Activated CD4-positive, CD25-positive, alpha-beta regulatory T cell (primary cell): Measurements from ENCODE around the gene RAB43.

Experiments used
- DNase-seq, 4 experiments: peaks; one replicate each; lab custom pipeline; 2025; lab: John Stamatoyannopoulos, UW

RAB43 gene

DNA sequence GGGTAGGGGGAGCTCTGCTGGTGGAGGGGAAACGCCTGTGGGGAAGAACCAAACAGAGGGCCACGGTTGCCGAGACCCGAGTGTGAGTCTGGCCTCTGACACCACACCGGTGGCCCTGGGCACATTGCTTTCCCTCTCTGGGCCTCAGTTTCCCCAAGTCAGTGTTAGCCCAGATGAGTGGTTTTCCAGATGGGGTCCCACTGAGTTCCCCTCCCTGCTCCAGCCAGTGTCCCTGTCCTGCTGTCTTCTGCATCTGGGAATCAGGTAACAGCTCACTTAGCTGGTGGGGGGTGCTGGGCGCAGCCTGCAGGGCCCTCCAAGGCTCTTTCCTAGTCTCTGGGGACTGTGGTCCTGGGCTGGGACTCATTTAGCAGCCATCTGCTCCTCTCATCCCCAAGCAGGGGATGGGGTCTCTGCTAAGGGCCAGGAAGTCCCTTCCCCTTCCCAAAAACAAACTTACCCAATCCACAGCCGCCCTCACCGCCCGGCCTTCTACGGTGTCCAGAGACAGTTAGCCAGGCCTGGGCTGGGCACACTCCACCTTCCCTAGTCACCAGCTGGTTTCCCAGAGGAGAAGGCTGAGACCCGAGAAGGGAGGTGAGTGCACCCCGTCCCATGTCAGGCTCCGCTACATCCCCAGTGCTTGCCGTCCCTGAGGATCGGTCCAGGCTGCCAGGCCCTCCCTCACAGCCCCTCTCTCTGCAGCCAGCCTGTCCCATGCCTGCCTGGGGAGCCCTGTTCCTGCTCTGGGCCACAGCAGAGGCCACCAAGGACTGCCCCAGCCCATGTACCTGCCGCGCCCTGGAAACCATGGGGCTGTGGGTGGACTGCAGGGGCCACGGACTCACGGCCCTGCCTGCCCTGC, 60.3 kb downstream of the RAB43 start:
- DNase-seq = no peak

- DNase-seq = no peak
Observed at GRCh38 chr3:129060276-129061022, 61.2 kb downstream of the RAB43 start, which contains the start of gene GP9. TSS of gene GP9 (plus strand) at chr3:129060779. CDS start at chr3:129061740, 961 bp downstream.

DNA sequence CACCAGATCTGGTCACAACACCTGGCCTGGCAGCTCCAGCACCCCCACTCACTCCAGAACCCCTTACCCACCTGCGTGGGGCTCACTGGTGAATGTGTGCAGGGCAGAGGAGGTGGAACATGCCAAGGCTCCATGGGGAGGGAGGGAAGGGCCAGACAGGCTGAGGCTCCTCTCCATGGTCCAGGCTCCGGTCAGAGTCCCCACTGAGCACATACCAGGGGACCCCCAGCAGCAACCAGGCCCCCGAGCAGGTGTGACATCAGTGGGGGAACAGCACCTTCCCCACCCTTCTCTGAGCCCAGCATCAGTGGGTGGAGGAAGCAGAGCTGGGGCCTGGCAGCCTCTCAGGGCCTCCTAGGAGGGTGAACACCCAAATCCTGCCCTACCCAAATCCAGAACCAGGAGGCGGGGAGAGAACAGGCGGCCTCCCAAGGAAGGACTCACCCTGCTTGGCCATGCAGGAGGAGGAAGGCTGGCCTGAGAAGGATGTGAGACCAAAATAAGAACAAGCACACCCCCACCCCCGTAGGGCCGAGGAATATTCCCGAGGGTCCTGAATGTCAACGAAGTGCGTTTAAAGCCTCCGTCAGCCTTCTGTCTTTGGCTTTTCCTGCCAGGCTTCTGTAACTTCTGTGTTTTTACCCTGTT, 62.2 kb downstream of the RAB43 start:
- DNase-seq = no peak

DNA sequence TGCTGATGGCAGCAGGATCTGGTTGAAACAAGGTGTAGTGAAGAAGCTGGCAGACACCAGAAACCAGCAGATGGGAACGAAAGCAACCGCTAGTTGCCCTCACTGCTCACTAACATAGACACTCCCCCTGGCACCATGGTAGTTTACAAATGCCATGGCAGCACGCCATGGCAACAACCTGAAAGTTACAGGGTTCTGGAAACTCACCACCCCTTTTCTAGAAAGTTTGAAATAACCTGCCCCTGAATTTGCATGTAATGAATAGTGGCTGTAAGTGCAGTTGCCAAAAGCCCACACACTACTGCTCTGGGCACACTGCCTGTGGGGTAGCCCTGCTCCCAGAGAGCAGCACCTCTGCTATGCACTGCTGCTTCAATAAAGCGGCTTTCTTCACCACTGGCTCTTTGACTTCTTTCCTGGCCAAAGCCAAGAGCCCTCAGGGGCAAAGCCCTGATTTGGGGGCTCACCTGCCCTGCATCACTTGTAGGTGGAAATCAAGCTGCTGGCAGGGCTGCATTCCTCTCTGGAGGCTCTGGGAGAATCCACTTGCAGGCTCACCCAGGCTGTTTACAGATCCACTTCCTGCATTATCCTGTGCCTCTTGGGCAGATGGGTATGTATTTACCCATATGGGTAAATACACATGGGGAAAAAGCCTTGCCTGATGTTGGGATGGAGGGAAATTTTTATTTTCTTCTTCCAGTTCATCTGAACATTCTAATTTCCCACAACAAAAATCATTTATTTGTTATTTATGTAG, 63.0 kb downstream of the RAB43 start:
- DNase-seq = no peak

DNA sequence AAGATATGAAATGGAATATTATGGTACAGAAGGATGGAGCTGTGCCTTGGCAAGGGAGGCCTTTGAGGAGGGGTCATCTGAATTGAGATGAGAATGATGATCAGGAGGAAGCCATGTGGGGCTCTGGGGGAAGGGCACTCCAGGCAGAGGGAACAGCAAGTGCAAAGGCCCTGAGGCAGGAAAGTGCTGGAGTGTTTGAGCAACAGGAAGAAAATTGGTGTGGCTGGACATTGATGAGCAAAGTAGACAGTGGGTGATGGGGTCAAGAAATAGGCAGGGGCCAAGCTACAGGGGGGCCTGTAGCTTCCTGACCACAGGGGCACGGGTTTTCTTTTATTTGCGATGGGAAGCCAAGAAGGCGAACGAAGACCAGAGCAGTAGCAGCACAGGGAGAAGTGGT, 64.4 kb downstream of the RAB43 start:
- DNase-seq = no peak

- no peak for DNase-seq
Observed at GRCh38 chr3:129056451-129057173, 65.0 kb downstream of the RAB43 start.

DNA sequence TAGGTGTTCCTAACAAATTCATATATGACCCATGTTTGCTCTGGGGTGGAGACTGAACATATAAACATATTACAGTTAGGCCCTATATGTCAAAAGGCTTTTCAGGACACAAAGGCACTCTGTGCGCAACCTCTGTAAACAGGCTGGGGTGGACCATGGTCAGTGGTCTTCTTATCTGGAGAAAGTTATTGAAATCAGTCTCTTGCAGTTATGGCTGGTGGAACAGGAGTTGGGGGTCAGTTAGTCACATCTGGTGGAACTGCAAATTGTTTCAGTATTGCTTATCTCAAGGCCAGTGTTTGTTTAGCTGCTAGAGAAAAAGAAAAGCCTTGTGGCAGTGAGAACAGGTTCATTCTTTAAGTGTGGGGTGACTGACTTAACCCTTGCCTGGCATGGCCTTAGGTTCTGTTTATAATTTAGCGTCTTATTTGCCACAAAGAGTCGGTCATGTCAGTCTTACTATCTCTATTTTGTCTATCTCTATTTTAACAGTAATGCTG, 66.9 kb downstream of the RAB43 start:
- no peak for DNase-seq

DNA sequence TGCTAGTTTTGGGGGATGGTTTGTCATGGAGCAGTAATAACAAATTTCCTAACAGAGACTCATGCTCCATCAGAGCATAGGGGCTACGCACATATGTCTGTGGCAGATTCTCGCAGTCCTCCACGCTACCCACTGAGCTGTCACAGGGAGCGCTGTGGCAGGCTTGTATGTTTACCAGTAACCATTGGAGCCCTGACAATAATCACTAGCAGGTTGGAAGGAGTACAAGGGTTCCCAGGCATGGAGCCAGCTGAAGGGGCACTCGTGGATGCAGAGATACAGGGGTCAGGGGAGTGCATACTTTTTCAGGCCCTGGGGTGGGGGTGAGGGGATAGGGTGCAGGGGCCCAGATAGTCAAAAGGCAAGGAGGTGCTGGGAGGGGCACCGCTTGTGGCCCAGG, 68.9 kb downstream of the RAB43 start:
- no peak for DNase-seq

DNA sequence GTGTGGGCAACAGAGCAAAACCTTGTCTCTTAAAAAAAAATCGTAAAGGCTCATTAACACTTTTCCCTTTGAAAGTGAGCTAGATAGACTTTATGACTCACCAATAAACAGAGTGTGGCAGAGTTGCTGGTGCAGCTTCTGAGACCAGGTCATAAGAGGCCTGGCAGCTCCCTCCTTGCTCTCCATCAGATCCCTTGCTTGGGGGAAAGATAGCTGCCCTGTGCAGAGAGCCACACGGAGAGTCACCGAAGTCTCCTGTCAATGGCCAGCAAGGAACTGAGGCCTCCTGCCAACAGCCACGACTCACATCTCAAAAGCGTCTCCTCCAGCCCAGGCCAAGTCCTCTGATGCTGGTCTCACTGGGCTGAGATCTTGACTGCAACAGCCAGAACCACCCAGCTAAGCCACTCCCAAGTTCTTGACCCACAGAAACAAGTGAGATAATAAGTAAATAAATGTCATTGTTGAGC, 69.7 kb downstream of the RAB43 start:
- DNase-seq = no peak

- DNase-seq = no peak
Observed at GRCh38 chr3:129050556-129051295, 70.9 kb downstream of the RAB43 start.

- DNase-seq = no peak
Observed at GRCh38 chr3:129047553-129047839, 74.1 kb downstream of the RAB43 start.

DNA sequence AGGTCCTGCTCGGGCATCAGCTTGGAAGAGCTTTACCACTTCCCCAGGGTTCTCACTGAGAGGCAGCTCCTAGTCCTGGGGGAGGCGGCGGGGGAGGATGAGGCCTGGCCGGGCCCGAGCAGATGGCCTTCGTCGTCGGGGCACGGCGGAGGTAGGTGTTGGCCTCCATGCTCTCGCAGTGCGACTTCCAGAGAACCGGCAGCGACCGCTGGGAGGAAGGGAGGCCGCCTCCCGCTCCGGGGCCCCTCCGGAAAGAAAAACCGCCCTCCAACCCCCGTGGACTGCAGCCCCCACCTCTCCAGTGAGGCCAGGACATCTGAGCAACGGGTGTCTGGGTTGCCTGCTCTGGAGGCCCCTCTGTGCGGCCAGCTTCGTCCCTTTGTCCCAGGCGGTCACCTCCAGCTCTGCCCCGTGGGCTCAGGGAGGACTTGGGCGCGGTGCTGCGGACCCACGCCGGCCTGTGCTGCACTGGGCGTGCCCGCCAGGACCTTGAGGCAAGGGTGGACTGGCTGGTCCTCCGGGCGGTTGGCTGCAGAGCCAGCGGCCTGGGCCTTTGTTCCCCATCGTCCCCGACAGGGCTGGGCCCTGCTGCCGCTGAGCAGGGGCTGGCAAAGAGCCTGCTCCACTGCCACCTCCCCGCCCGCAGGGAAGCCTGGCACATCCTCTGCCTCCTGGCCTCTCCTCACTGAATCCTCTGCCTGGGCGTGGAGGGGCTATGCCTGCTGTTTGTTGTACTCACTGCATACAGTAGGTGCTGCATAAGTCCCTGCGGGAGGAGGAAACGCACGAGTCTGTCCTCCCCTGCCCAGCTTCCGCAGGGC, 74.7 kb downstream of the RAB43 start:
- no peak for DNase-seq

GRCh38 chr3:129046037-129046731, 75.4 kb downstream of the RAB43 start:
- DNase-seq = no peak

- no peak for DNase-seq
Observed at GRCh38 chr3:129045675-129046036, 75.9 kb downstream of the RAB43 start.

DNA sequence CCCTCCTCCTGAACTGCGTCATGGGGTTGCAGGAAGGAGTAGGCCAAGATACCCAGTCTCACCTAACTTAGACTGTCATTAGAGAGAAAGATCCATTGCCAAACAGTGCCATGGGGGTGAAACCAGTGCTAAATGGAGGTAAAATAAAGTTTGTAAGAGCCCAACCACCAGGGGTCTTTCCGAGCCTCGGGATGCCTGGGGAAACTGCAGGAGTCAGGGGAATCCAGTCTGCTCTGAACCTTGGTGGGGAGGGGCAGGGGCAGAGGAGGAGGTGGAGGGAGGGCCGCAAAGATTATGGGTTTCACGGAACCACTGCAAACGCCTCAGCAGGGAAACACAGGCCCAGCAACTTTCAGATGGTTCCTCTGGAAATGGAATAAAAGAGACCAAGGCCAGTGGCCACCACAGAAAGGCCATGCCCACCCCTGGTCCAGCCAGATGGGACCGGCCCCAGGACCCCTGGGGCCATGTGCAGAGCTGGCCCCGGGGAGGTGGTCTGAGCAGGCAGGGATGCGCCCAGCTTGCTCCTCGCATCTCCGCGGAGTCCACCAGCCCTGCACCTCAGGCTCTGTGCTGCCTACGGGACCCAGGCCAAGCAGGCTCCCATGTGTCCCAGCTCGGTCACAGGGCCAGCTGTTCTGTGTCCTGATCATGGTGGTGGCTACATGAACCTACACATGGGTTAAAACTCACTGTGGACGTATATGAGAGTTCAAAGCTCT, 80.9 kb downstream of the RAB43 start:
- no peak for DNase-seq

- DNase-seq = no peak
Observed at GRCh38 chr3:129040039-129040336, 81.6 kb downstream of the RAB43 start.

GRCh38 chr3:129039271-129040038, 82.1 kb downstream of the RAB43 start:
- no peak for DNase-seq
